ENCODE results near the gene FGF8. TPM values are rescaled to one million over a fixed set of nuclear protein-coding genes. Genes with fewer than 3 reads are reported as not detected.

FGF8 gene
- total RNA-seq, 4 donors from 2014 or later, result not detected

DNA sequence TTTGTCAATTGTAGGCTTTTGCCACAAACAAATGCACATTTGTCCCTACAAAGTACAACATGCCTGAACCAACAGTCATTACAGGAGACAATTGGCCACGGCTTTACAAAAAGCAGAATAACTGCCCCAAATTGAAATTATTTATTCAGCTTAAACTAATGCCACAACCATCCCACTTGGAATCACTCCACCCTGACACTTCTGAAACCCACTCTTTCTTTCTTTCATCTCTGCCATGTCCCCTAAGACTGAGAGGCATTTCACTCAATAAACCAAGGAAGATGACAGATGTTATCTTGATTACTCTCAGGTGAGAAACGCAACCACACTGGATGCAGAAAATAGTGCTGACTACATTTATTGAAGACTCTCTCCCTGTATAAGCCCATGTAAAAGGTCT lies 9.9 kb upstream of the FGF8 start:
- TF ChIP-seq POLR2A (IDR thresholded peaks at IDR 0.05) (no peak), EP300 (IDR thresholded peaks at IDR 0.05) (no peak)
- Histone ChIP-seq H3K27me3 (no peaks in the 10 kb centered on the region), H3K9me3 (no peaks in the 10 kb centered on the region), H3K27ac (no peak overlapping the region), H3K36me3 (peaks cover 0 to 64% (median 3%) of the 10 kb centered on the region in 3 donors), H3K4me1 (peaks cover 0 to 40% (median 7%) of the 10 kb centered on the region in 4 donors), H3K4me3 (no peak overlapping the region)
- DNase-seq (ENCODE audit: low spot score in 2 of 2), result no peak
- WGBS, 2 donors, result 74 to 78% methylated on average over 2 of the region's 2 CpGs

DNA sequence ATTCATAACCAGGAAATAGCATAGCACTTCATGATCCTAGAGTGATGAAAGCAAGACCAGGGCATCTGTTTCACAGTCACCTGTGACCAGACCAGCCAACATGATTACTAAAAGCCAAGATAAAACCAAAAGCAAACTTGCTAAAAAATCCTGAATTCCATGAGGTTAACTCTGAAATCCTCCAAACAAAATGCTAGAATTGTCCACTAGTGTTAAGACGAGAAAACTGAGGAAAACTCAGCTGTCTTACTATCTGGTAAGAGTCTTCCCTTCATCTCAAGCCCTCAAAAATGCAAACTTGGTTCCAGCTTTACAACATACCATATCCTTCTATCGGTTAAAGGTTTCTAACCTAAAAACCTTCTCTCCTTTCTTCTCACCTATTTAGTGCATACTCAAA lies 8.6 kb upstream of the FGF8 start:
- H3K36me3 ChIP-seq, result peaks cover 0 to 51% (median 1%) of the 10 kb centered on the region in 3 donors

DNA sequence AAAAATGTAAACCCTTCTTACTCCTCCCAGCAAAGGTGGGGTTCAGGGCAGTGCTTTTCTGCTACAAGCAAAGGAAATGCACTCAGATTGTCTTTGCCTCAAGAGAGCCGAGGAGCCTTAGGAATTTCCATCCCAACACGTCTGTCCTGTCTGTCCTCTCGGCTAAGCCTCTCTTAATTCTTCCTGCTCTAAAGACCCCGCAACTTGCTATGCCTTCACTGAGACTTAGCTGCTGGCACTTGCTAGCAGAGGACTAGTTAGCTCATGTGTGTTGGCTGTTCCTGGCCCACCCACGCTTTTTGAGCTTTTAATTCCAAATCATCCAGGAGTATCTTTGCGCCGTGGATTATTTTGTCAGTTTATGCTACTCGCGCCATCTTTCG lies 7.8 kb upstream of the FGF8 start:
- Histone ChIP-seq H3K36me3 (peaks cover 0 to 43% (median 0%) of the 10 kb centered on the region in 3 donors), H3K27me3 (peaks cover 0 to 16% of the 10 kb centered on the region in 2 donors), H3K4me1 (peaks cover 0 to 59% (median 21%) of the 10 kb centered on the region in 4 donors), H3K4me3 (peak overlapping the region; percentile 46 to 74 (median 64)), H3K9me3 (no peaks in the 10 kb centered on the region), H3K27ac (peak overlapping the region in 3 of 4 donors; percentile 50 to 63 (median 50))
- WGBS, 2 donors, result 53 to 55% methylated on average over 10 of the region's 10 CpGs
- no peak for DNase-seq (ENCODE audit: low spot score in 2 of 2)
- no peak for TF ChIP-seq POLR2A (IDR thresholded peaks at IDR 0.05)
- TF ChIP-seq, protein P1, sequence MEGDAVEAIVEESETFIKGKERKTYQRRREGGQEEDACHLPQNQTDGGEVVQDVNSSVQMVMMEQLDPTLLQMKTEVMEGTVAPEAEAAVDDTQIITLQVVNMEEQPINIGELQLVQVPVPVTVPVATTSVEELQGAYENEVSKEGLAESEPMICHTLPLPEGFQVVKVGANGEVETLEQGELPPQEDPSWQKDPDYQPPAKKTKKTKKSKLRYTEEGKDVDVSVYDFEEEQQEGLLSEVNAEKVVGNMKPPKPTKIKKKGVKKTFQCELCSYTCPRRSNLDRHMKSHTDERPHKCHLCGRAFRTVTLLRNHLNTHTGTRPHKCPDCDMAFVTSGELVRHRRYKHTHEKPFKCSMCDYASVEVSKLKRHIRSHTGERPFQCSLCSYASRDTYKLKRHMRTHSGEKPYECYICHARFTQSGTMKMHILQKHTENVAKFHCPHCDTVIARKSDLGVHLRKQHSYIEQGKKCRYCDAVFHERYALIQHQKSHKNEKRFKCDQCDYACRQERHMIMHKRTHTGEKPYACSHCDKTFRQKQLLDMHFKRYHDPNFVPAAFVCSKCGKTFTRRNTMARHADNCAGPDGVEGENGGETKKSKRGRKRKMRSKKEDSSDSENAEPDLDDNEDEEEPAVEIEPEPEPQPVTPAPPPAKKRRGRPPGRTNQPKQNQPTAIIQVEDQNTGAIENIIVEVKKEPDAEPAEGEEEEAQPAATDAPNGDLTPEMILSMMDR (IDR thresholded peaks at IDR 0.05), result no peak
- TF ChIP-seq EP300 (IDR thresholded peaks at IDR 0.05), result no peak

More for the DNA sequence above, 8.6 kb upstream of the FGF8 start:
- H3K27ac ChIP-seq, result no peak overlapping the region
- WGBS, 2 donors, result 71 to 72% methylated on average over 2 of the region's 2 CpGs
- H3K4me1 ChIP-seq, result peaks cover 0 to 51% (median 14%) of the 10 kb centered on the region in 4 donors
- H3K9me3 ChIP-seq, result no peaks in the 10 kb centered on the region
- H3K4me3 ChIP-seq, result no peak overlapping the region
- DNase-seq (ENCODE audit: low spot score in 2 of 2), result no peak
- TF ChIP-seq, protein P1 (IDR thresholded peaks at IDR 0.05), result no peak
- TF ChIP-seq POLR2A (IDR thresholded peaks at IDR 0.05) (no peak), EP300 (IDR thresholded peaks at IDR 0.05) (no peak)
- peaks cover 0 to 8% of the 10 kb centered on the region in 2 donors for H3K27me3 ChIP-seq

DNA sequence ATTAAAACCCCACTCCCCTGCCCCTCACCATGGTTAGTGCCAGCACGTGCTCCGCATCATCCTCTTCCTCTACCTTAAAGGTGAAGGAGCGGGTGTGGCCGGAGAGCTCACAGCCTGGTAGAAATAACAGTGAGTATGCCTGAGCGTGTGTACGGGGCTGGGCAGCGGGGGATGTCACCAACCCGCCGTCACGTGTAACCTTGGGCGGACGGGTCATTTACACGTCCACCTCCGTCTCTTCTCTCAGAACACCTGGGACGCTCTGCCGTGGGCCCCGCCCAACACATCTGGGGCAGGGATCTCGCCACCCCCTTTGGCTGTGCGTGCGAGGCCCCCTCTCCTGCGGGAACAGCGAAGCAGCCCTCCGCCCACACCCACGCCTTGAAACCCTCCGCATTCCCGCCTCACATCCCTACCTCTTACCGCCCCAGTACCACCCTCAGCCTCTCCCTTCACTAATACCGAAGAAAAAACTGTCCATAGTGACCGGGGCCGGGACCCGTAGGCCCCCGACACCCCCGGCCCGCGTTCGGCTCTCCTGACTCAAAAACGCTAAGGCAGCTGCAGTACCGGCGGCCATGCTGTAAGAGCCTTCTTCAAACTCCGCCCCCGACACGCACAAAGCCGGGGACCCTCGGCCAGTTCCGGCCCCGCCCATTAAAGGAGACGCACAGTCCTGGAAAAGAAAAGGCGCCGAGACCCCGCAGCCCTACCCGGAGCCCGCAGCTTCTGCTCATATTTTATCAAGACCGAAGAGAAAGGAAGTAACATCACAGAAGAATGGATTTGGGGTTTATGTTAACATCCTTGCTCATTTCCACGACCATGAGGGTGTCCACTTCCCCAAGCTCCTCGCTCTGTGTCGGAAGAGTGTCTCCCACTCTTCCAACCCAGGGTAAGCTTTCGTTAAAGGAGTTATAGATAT lies 7.2 kb upstream of the FGF8 start, which contains the start of gene NPM3:
NPM3 (minus strand) TSS at position 636 of the 925 bp plus-strand sequence; CDS start at position 580, 56 bp downstream.
- 1 to 2% methylated on average over 40 to 57 of the region's 57 CpGs for WGBS, 2 donors
- Histone ChIP-seq H3K36me3 (peaks cover 0 to 37% (median 0%) of the 10 kb centered on the region in 3 donors), H3K9me3 (no peaks in the 10 kb centered on the region), H3K27ac (peak within 1 kb of the TSS in 3 of 4 donors; percentile 50 to 63 (median 50)), H3K4me3 (peak within 1 kb of the TSS; percentile 46 to 74 (median 64)), H3K27me3 (peaks cover 0 to 22% of the 10 kb centered on the region in 2 donors), H3K4me1 (peaks cover 0 to 62% (median 22%) of the 10 kb centered on the region in 4 donors)
- peak; percentile 65 to 82 for DNase-seq (ENCODE audit: low spot score in 2 of 2)
- TF ChIP-seq EP300 (IDR thresholded peaks at IDR 0.05) (peak in 1 of 2 donors; percentile 59), POLR2A (IDR thresholded peaks at IDR 0.05) (no peak)

DNA sequence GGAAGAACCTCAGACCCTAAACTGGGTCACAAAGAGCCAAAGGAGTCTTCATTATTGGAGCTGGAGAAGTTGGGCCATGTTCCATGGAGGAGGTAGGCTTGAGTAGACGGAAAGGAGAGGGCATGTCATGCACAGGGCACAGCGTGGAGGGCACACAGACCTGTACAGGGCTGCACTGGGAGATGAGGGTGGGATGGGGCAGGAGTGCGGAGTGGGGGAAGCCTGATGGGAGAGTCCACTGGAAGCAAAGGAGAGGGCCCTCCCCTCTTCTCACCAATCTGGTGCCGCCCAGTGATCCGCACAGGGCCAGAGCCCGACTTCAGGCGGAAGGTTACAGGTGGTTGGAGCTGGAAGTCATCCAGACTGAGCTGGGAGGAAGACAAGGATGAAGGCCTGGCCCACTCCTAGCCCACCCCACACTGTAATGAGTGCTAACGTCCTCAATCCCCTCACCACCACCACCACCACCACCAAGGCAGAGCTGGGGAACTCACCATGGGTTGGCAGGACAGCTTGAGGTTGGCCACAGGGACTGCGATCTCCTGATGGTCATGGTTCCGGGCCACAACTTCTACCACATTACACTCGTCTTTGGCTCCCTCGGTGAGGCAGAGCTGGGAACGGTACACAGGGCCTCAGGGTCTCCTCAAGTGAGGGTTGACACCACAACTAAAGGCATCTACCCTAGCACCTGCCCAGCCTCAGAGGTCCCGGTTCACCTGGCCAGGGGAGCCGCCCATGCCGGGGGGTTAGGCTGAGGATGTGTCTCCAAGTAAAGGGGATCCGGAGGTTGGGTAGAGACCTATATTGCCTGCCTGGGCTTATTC lies 6.3 kb upstream of the FGF8 start:
- DNase-seq (ENCODE audit: low spot score in 2 of 2), result no peak
- Histone ChIP-seq H3K36me3 (peaks cover 0 to 28% (median 0%) of the 10 kb centered on the region in 3 donors), H3K27ac (no peak overlapping the region), H3K4me3 (peak overlapping the region; percentile 46 to 74 (median 64)), H3K4me1 (peaks cover 0 to 62% (median 22%) of the 10 kb centered on the region in 4 donors), H3K27me3 (peaks cover 0 to 31% of the 10 kb centered on the region in 2 donors), H3K9me3 (no peaks in the 10 kb centered on the region)
- WGBS, 2 donors, result 55 to 60% methylated on average over 16 to 17 of the region's 17 CpGs
- no peak for TF ChIP-seq EP300 (IDR thresholded peaks at IDR 0.05)
- TF ChIP-seq POLR2A (IDR thresholded peaks at IDR 0.05), result no peak

DNA sequence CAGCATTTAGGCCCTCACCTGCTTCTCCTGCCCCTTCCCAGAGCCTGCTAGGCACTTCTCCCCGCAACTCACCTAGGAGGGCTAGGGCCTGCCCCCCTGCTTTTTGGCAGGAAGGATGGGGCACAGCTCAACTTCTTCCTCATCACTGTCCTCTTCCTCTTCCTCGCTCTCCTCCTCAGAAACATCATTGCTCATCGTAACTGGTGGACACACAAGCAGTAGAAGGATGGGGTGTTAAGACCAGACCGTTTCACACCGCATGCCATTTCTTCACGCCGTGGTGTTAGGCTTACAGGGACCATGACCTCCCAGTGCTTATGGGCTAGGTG lies 5.7 kb upstream of the FGF8 start:
- WGBS, 2 donors, result 77 to 86% methylated on average over 7 of the region's 7 CpGs
- TF ChIP-seq, protein P1 (IDR thresholded peaks at IDR 0.05), result no peak
- TF ChIP-seq POLR2A (IDR thresholded peaks at IDR 0.05) (no peak), EP300 (IDR thresholded peaks at IDR 0.05) (no peak)
- Histone ChIP-seq H3K27me3 (peaks cover 0 to 37% of the 10 kb centered on the region in 2 donors), H3K9me3 (no peaks in the 10 kb centered on the region), H3K36me3 (peaks cover 0 to 22% (median 0%) of the 10 kb centered on the region in 3 donors), H3K27ac (no peak overlapping the region), H3K4me1 (peaks cover 0 to 62% (median 22%) of the 10 kb centered on the region in 4 donors), H3K4me3 (no peak overlapping the region)
- DNase-seq (ENCODE audit: low spot score in 2 of 2), result no peak

All from tibial nerve (tissue), 4 donors.